GOT3 (cell line): ENCODE measurements around the gene ATPAF1.
"Not testable (repeated sequence)": the region's sequence is repeated elsewhere in the genome, so short reads cannot be mapped to it uniquely, and the experiment has no call there.

Experiments used
- DNase-seq: peaks from one replicate; lab custom pipeline; 2025; ENCODE audit warnings: mixed read lengths; lab: John Stamatoyannopoulos, UW

ATPAF1 gene

GRCh38 chr1:46667782-46668760, at the start of gene ATPAF1:
Gene ATPAF1, minus strand, starts transcription at chr1:46668364. Its CDS starts 42 bp downstream, at chr1:46668322.
- no peak for DNase-seq

- DNase-seq: no peak
Observed at GRCh38 chr1:46717654-46718053, 49.5 kb upstream of the ATPAF1 start.

GRCh38 chr1:46714976-46715375, 46.8 kb upstream of the ATPAF1 start:
- no peak for DNase-seq

GRCh38 chr1:46708121-46708520, 40.0 kb upstream of the ATPAF1 start:
- no peak for DNase-seq

- DNase-seq: no peak
Observed at GRCh38 chr1:46705408-46705807, 37.2 kb upstream of the ATPAF1 start.

GRCh38 chr1:46703927-46704641, 35.9 kb upstream of the ATPAF1 start:
- DNase-seq: no peak

- DNase-seq: no peak
Observed at GRCh38 chr1:46699666-46700065, 31.5 kb upstream of the ATPAF1 start.

GRCh38 chr1:46697053-46697452, 28.9 kb upstream of the ATPAF1 start:
- no peak for DNase-seq

GRCh38 chr1:46694676-46695075, 26.5 kb upstream of the ATPAF1 start:
- DNase-seq: not testable (repeated sequence)

- no peak for DNase-seq
Observed at GRCh38 chr1:46692811-46693770, 24.9 kb upstream of the ATPAF1 start.

- DNase-seq: no peak
Observed at GRCh38 chr1:46691997-46692790, 24.0 kb upstream of the ATPAF1 start.

- DNase-seq: no peak
Observed at GRCh38 chr1:46690931-46691421, 22.8 kb upstream of the ATPAF1 start.

GRCh38 chr1:46689897-46690296, 21.7 kb upstream of the ATPAF1 start:
- DNase-seq: no peak

GRCh38 chr1:46689356-46689755, 21.2 kb upstream of the ATPAF1 start:
- no peak for DNase-seq

- DNase-seq: no peak
Observed at GRCh38 chr1:46687921-46688509, 19.9 kb upstream of the ATPAF1 start.

- no peak for DNase-seq
Observed at GRCh38 chr1:46687093-46687659, 19.0 kb upstream of the ATPAF1 start.

- no peak for DNase-seq
Observed at GRCh38 chr1:46686255-46686654, 18.1 kb upstream of the ATPAF1 start.

GRCh38 chr1:46684670-46685069, 16.5 kb upstream of the ATPAF1 start:
- DNase-seq: no peak

- DNase-seq: no peak
Observed at GRCh38 chr1:46682064-46682463, 13.9 kb upstream of the ATPAF1 start.
